Spleen (tissue), 7 donors: ENCODE measurements around the gene TLE1.

Source experiments
- CTCF ChIP-seq, 11 experiments: fragments of 200-600 bp in 7 of 11; fragments of 450-650 bp in 4 of 11; sonication (generic) in 4 of 11; IDR thresholded peaks in 8 of 11; conservative IDR thresholded peaks in 3 of 11; 1 replicate in 7 of 11; 2 replicates in 4 of 11; pipeline versions ENCODE4 v1.4.0 to v1.8.0; 2016 to 2021; ENCODE audit warnings: antibody characterized with exemption in 11 of 11, inconsistent platforms in 4 of 11, mild to moderate bottlenecking in 1 of 11
- POLR2A ChIP-seq, 3 donors: fragments of 450-650 bp; IDR thresholded peaks; one replicate each; pipeline ENCODE4 v1.5.1; 2017; ENCODE audit warnings: antibody characterized with exemption in 3 of 3, mild to moderate bottlenecking in 1 of 3
- POLR2AphosphoS5 ChIP-seq, 3 donors: sonication (generic); formaldehyde crosslinking; IDR thresholded peaks; one replicate each; pipeline ENCODE4 v1.5.1; 2017; ENCODE audit warnings: antibody characterized with exemption in 3 of 3
- donor health status: DM: no; HTN: no; CAD: no; lungs with moderate emphysema.
- donor health status: DM: no; HTN: no; CAD: no.
- donor health status: DM: no; HTN: no; CAD: no.

- TF ChIP-seq CTCF (IDR thresholded peaks at IDR 0.05 in 8 of 11, conservative IDR thresholded peaks at IDR 0.05 in 3 of 11): no peak
- no peak for TF ChIP-seq POLR2A (IDR thresholded peaks at IDR 0.05)
- no peak for TF ChIP-seq POLR2AphosphoS5 (IDR thresholded peaks at IDR 0.05)
These were observed 136.8 kb downstream of the TLE1 start for GRCh38 chr9:81552581-81552991.
